ENCODE measurements around the gene CLEC16A.

DNA sequence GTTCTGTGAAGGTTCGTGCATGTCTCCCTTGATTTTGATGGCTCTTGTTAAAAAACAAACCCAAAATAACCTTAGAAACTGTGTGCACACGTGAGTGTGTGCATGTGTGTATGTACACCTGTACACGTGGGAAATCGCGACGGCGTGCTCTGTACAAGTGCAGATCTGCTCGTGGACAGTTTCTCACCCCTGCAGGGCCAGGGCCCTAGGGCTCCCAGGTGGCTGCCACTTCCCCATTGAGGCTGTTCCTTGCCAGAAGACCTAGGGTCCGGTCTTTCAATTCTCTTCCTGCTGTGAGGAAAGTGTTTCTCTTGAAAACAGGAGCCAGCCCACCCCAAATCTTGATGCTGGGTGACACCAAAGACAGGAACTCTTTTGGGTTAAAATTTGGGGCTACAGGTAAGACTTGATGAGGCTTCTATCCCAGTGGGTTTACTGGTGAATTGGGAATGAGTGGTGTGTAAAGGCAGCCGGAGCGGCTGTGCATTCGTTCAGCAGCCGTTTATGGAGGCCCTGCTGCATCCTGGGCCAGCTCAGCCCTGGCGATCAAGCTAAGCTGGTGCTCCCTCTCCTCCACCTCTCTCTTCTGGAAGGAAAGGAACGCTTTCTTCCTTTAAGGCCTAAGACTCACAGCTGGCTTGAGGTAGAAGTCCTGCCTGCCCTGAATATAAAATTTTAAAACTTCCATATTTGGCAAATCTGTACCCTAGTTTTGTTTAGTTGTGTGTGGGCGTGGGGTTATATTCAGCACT is 137.9 kb downstream of the CLEC16A start:
- TF ChIP-seq, protein P1, sequence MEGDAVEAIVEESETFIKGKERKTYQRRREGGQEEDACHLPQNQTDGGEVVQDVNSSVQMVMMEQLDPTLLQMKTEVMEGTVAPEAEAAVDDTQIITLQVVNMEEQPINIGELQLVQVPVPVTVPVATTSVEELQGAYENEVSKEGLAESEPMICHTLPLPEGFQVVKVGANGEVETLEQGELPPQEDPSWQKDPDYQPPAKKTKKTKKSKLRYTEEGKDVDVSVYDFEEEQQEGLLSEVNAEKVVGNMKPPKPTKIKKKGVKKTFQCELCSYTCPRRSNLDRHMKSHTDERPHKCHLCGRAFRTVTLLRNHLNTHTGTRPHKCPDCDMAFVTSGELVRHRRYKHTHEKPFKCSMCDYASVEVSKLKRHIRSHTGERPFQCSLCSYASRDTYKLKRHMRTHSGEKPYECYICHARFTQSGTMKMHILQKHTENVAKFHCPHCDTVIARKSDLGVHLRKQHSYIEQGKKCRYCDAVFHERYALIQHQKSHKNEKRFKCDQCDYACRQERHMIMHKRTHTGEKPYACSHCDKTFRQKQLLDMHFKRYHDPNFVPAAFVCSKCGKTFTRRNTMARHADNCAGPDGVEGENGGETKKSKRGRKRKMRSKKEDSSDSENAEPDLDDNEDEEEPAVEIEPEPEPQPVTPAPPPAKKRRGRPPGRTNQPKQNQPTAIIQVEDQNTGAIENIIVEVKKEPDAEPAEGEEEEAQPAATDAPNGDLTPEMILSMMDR (IDR thresholded peaks at IDR 0.05): no peak
- no peak for TF ChIP-seq POLR2A (IDR thresholded peaks at IDR 0.05)
